K562 (cell line): Measurements from ENCODE around the gene GAA. TPM values are rescaled to one million over a fixed set of nuclear protein-coding genes. Genes with fewer than 3 reads are reported as not detected.

Experiments
- BHLHE40 ChIP-seq: IDR thresholded peaks from 2 replicates; pipeline ENCODE4 v1.6.1; 2011; ENCODE audit warnings: low read length, improper control_type of control experiment
- GATAD2B ChIP-seq: fragments of 450-650 bp; IDR thresholded peaks from 2 replicates; pipeline ENCODE4 v1.6.1; 2017; ENCODE audit warnings: mild to moderate bottlenecking, borderline replicate concordance
- KLF6 ChIP-seq: fragments of 250-450 bp; sonication (Bioruptor Pico); IDR thresholded peaks from 2 replicates; pipeline ENCODE4 v1.4.0; 2020; ENCODE audit warnings: mild to moderate bottlenecking, moderate library complexity, borderline replicate concordance
- SAFB ChIP-seq: fragments of 200-400 bp; formaldehyde crosslinking; IDR thresholded peaks from 2 replicates; pipeline ENCODE4 v1.6.1; 2017; ENCODE audit warnings: low read depth, low read length, borderline replicate concordance
- TCFL5 ChIP-seq: fragments of 250-450 bp; sonication (Bioruptor Pico); conservative IDR thresholded peaks from 2 replicates; pipeline ENCODE4 v1.6.1; 2021; ENCODE audit warnings: mild to moderate bottlenecking, moderate library complexity, matching md5 sums
- ZNF444 ChIP-seq: fragments of 250-450 bp; sonication (Bioruptor Pico); IDR thresholded peaks from 2 replicates; pipeline ENCODE4 v1.4.0; 2020; ENCODE audit warnings: mild to moderate bottlenecking, moderate library complexity
- polyA plus RNA-seq, 8 experiments: library from polyadenylated mRNA; depleted of rRNA in 4 of 8; stranded (reverse) in 5 of 8; unstranded in 3 of 8; fragments of >200 nt; fragmentation: Nextera tagmentation in 2 of 8; fragmentation: Illumina TruSeq in 1 of 8; extraction: Ambion mirVana in 2 of 8; extraction: Trizol in 1 of 8; gene quantifications; 2 replicates each; pipeline versions ENCODE4 v1.2.1 to v1.2.3, GENCODE V29; 2011 to 2014; ENCODE audit warnings: inconsistent platforms in 1 of 8, missing spikeins in 1 of 8
- total RNA-seq, 7 experiments: library from RNA; depleted of rRNA in 6 of 7; stranded (reverse); fragments of >200 nt in 6 of 7; fragmentation: Illumina TruSeq in 2 of 7; extraction: Trizol in 2 of 7; gene quantifications; 2 replicates each; pipeline versions ENCODE4 v1.2.1 to v1.2.3, GENCODE V29; 2011 to 2021; ENCODE audit warnings: low replicate concordance in 1 of 7
- TF ChIP-seq, protein P1 (sequence below), 2 experiments: fragments of 450-650 bp; conservative IDR thresholded peaks; 2 replicates each; pipeline ENCODE4 v1.6.1; 2017; ENCODE audit warnings: mild to moderate bottlenecking in 2 of 2, moderate library complexity in 2 of 2
- TF ChIP-seq, protein P2 (sequence below): fragments of 450-650 bp; IDR thresholded peaks from 2 replicates; pipeline ENCODE4 v1.6.1; 2016; ENCODE audit warnings: low read depth
- TF ChIP-seq, protein P3 (sequence below): sonication (generic); formaldehyde crosslinking; IDR thresholded peaks from 2 replicates; pipeline ENCODE4 v1.9.0; 2022; ENCODE audit warnings: mild to moderate bottlenecking, missing genetic modification reagents

Gene GAA
- total and polyA plus RNA-seq, 9 of the 15 experiments (the other 6 are each of a cell fraction or from before 2014, with no cell fraction given): 0.15 to 6.4 (median 1.7) TPM

DNA sequence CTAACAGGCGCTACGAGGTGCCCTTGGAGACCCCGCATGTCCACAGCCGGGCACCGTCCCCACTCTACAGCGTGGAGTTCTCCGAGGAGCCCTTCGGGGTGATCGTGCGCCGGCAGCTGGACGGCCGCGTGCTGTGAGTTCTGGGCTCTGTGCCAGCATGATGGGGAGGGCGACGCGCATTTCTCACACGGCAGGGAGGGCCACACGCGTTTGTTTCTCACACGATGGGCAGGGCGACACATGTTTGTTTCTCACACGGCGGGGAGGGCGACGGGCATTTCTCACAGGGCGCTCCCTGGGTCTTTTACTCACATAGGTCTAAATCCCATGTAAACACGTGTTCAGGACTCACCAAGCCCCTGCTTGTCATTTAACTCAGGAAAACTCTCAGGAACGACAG, 4.4 kb downstream of the GAA start (continued):
- TF ChIP-seq, protein P1, sequence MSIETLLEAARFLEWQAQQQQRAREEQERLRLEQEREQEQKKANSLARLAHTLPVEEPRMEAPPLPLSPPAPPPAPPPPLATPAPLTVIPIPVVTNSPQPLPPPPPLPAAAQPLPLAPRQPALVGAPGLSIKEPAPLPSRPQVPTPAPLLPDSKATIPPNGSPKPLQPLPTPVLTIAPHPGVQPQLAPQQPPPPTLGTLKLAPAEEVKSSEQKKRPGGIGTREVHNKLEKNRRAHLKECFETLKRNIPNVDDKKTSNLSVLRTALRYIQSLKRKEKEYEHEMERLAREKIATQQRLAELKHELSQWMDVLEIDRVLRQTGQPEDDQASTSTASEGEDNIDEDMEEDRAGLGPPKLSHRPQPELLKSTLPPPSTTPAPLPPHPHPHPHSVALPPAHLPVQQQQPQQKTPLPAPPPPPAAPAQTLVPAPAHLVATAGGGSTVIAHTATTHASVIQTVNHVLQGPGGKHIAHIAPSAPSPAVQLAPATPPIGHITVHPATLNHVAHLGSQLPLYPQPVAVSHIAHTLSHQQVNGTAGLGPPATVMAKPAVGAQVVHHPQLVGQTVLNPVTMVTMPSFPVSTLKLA (conservative IDR thresholded peaks at IDR 0.05): peak in 1 of 2 experiments; percentile 56; a peak in 2 of 4 replicates
- TF ChIP-seq SAFB (peak; percentile 23; the same call in 1 of the 2 replicates), ZNF444 (CRISPR knock-in tag) (no peak), BHLHE40 (peak; percentile 60; the same call in 1 of the 2 replicates), GATAD2B (no peak), KLF6 (CRISPR knock-in tag) (no peak), TCFL5 (no peak)
- TF ChIP-seq, protein P2, sequence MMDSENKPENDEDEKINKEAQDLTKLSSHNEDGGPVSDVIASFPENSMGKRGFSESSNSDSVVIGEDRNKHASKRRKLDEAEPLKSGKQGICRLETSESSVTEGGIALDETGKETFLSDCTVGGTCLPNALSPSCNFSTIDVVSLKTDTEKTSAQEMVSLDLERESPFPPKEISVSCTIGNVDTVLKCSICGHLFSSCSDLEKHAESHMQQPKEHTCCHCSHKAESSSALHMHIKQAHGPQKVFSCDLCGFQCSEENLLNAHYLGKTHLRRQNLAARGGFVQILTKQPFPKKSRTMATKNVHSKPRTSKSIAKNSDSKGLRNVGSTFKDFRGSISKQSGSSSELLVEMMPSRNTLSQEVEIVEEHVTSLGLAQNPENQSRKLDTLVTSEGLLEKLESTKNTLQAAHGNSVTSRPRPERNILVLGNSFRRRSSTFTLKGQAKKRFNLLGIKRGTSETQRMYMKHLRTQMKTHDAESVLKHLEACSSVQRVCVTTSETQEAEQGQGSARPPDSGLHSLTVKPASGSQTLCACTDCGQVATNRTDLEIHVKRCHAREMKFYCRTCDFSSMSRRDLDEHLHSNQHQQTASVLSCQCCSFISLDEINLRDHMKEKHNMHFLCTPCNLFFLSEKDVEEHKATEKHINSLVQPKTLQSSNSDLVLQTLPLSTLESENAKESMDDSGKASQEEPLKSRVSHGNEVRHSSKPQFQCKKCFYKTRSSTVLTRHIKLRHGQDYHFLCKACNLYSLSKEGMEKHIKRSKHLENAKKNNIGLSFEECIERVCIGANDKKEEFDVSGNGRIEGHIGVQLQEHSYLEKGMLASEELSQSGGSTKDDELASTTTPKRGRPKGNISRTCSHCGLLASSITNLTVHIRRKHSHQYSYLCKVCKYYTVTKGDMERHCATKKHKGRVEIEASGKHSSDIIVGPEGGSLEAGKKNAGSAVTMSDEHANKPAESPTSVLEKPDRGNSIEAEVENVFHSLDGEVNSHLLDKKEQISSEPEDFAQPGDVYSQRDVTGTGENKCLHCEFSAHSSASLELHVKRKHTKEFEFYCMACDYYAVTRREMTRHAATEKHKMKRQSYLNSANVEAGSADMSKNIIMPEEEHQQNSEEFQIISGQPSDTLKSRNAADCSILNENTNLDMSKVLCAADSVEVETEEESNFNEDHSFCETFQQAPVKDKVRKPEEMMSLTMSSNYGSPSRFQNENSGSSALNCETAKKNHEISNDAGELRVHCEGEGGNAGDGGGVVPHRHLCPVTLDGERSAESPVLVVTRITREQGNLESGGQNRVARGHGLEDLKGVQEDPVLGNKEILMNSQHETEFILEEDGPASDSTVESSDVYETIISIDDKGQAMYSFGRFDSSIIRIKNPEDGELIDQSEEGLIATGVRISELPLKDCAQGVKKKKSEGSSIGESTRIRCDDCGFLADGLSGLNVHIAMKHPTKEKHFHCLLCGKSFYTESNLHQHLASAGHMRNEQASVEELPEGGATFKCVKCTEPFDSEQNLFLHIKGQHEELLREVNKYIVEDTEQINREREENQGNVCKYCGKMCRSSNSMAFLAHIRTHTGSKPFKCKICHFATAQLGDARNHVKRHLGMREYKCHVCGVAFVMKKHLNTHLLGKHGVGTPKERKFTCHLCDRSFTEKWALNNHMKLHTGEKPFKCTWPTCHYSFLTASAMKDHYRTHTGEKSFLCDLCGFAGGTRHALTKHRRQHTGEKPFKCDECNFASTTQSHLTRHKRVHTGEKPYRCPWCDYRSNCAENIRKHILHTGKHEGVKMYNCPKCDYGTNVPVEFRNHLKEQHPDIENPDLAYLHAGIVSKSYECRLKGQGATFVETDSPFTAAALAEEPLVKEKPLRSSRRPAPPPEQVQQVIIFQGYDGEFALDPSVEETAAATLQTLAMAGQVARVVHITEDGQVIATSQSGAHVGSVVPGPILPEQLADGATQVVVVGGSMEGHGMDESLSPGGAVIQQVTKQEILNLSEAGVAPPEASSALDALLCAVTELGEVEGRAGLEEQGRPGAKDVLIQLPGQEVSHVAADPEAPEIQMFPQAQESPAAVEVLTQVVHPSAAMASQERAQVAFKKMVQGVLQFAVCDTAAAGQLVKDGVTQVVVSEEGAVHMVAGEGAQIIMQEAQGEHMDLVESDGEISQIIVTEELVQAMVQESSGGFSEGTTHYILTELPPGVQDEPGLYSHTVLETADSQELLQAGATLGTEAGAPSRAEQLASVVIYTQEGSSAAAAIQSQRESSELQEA: peak; percentile 44; the same call in 1 of the 2 replicates
- TF ChIP-seq, protein P3, sequence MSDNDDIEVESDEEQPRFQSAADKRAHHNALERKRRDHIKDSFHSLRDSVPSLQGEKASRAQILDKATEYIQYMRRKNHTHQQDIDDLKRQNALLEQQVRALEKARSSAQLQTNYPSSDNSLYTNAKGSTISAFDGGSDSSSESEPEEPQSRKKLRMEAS: peak; percentile 52; the same call in 1 of the 2 replicates
